ENCODE results near the gene TSC2.
"Not testable (repeated sequence)": the region's sequence is repeated elsewhere in the genome, so short reads cannot be mapped to it uniquely, and the experiment has no call there.

The TSC2 gene

GRCh38 chr16:2004795-2005517, 42.8 kb upstream of the TSC2 start:
- no peak for DNase-seq (ENCODE audit: low read depth in 1 of 2, low spot score in 1 of 2)
- in situ Hi-C loops (cut with HindIII; ENCODE audit: low pct_unique_long_range_greater_than_20kb, low sequenced_read_pairs), result no loop called here
- no peak for TF ChIP-seq JUND (IDR thresholded peaks at IDR 0.05; ENCODE audit: low read depth)

- in situ Hi-C loops (cut with HindIII; ENCODE audit: low pct_unique_long_range_greater_than_20kb, low sequenced_read_pairs), result no loop called here
- no peak for TF ChIP-seq JUND (IDR thresholded peaks at IDR 0.05; ENCODE audit: low read depth)
- DNase-seq (ENCODE audit: low read depth in 1 of 2, low spot score in 1 of 2), result peak in 1 of 2 experiments; percentile 36
Measured at GRCh38 chr16:2005646-2006045, 42.1 kb upstream of the TSC2 start.

GRCh38 chr16:2006317-2006716, 41.5 kb upstream of the TSC2 start:
- DNase-seq (ENCODE audit: low read depth in 1 of 2, low spot score in 1 of 2), result no peak
- no peak for TF ChIP-seq JUND (IDR thresholded peaks at IDR 0.05; ENCODE audit: low read depth)
- in situ Hi-C loops (cut with HindIII; ENCODE audit: low pct_unique_long_range_greater_than_20kb, low sequenced_read_pairs), result no loop called here

- no peak for TF ChIP-seq JUND (IDR thresholded peaks at IDR 0.05; ENCODE audit: low read depth)
- in situ Hi-C loops (cut with HindIII; ENCODE audit: low pct_unique_long_range_greater_than_20kb, low sequenced_read_pairs), result no loop called here
- DNase-seq (ENCODE audit: low read depth in 1 of 2, low spot score in 1 of 2), result no peak
Measured at GRCh38 chr16:2007081-2007836, 40.5 kb upstream of the TSC2 start.

- in situ Hi-C loops (cut with HindIII; ENCODE audit: low pct_unique_long_range_greater_than_20kb, low sequenced_read_pairs), result no loop called here
- no peak for TF ChIP-seq JUND (IDR thresholded peaks at IDR 0.05; ENCODE audit: low read depth)
- DNase-seq (ENCODE audit: low read depth in 1 of 2, low spot score in 1 of 2), result peak in 1 of 2 experiments; percentile 74
Measured at GRCh38 chr16:2008009-2008526, 39.7 kb upstream of the TSC2 start.

- peak in 1 of 2 experiments; percentile 63 for DNase-seq (ENCODE audit: low read depth in 1 of 2, low spot score in 1 of 2)
- TF ChIP-seq JUND (IDR thresholded peaks at IDR 0.05; ENCODE audit: low read depth), result no peak
- in situ Hi-C loops (cut with HindIII; ENCODE audit: low pct_unique_long_range_greater_than_20kb, low sequenced_read_pairs), result no loop called here
Measured at GRCh38 chr16:2008631-2009163, 39.1 kb upstream of the TSC2 start.

GRCh38 chr16:2009164-2009711, 38.5 kb upstream of the TSC2 start:
- no peak for TF ChIP-seq JUND (IDR thresholded peaks at IDR 0.05; ENCODE audit: low read depth)
- DNase-seq (ENCODE audit: low read depth in 1 of 2, low spot score in 1 of 2), result no peak
- in situ Hi-C loops (cut with HindIII; ENCODE audit: low pct_unique_long_range_greater_than_20kb, low sequenced_read_pairs), result no loop called here

GRCh38 chr16:2009791-2010510, 37.8 kb upstream of the TSC2 start, which contains the start of gene ZNF598:
ZNF598 (minus strand) TSS chr16:2009821.
- peak; percentile 86 to 90 for DNase-seq (ENCODE audit: low read depth in 1 of 2, low spot score in 1 of 2)
- TF ChIP-seq JUND (IDR thresholded peaks at IDR 0.05; ENCODE audit: low read depth), result no peak
- in situ Hi-C loops (cut with HindIII; ENCODE audit: low pct_unique_long_range_greater_than_20kb, low sequenced_read_pairs), result no loop called here

- in situ Hi-C loops (cut with HindIII; ENCODE audit: low pct_unique_long_range_greater_than_20kb, low sequenced_read_pairs); DNase-seq (ENCODE audit: low read depth in 1 of 2, low spot score in 1 of 2): not testable (repeated sequence)
Measured at GRCh38 chr16:2011726-2012125, 36.1 kb upstream of the TSC2 start.

- TF ChIP-seq JUND (IDR thresholded peaks at IDR 0.05; ENCODE audit: low read depth), result no peak
- DNase-seq (ENCODE audit: low read depth in 1 of 2, low spot score in 1 of 2), result no peak
- in situ Hi-C loops (cut with HindIII; ENCODE audit: low pct_unique_long_range_greater_than_20kb, low sequenced_read_pairs), result no loop called here
Measured at GRCh38 chr16:2013527-2013926, 34.3 kb upstream of the TSC2 start.

GRCh38 chr16:2015117-2015946, 32.5 kb upstream of the TSC2 start:
- DNase-seq (ENCODE audit: low read depth in 1 of 2, low spot score in 1 of 2), result peak in 1 of 2 experiments; percentile 86
- in situ Hi-C loops (cut with HindIII; ENCODE audit: low pct_unique_long_range_greater_than_20kb, low sequenced_read_pairs), result no loop called here
- no peak for TF ChIP-seq JUND (IDR thresholded peaks at IDR 0.05; ENCODE audit: low read depth)

GRCh38 chr16:2015947-2016208, 31.9 kb upstream of the TSC2 start:
- TF ChIP-seq JUND (IDR thresholded peaks at IDR 0.05; ENCODE audit: low read depth), result no peak
- no peak for DNase-seq (ENCODE audit: low read depth in 1 of 2, low spot score in 1 of 2)
- in situ Hi-C loops (cut with HindIII; ENCODE audit: low pct_unique_long_range_greater_than_20kb, low sequenced_read_pairs), result no loop called here

All from T47D (cell line).